Measurements from ENCODE around the gene SVIL. TPM values are rescaled to one million over a fixed set of nuclear protein-coding genes. Genes with fewer than 3 reads are reported as not detected.

SVIL gene
- total and polyA plus RNA-seq, 8 donors: 8.6 to 53.8 (median 20.4) TPM

DNA sequence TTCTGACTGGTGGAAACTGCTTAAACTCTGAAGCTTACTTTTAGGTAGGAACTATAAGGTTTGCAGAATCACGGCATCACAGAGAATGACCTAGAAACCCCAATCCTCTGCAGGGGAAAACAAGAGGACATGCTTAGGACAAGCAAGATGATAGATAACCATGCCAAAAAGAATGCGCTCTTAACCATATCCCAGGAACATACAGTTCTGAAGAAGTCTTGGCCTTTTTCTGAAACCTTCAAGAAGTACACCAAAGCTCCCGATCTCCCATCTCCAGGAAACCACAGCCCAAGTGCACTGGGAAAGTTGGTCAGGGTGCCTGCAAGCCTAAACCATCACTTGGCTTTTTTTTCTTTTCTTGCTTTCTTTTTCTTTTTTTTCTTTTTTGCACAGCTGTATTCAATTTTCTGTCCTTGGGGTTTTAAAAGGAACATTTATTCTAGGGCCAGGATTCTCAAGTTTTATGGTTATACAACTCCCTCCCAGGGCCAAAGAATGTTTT, 12.2 kb upstream of the SVIL start:
- ATAC-seq (no peak), DNase-seq (no peak), FAIRE-seq (no peak)
- Histone ChIP-seq H3K4me1 (peaks cover 5 to 14% (median 12%) of the 10 kb centered on the region in 3 donors), H3K4me3 (no peak overlapping the region), H3K9me3 (no peaks in the 10 kb centered on the region), H3K36me3 (no peaks in the 10 kb centered on the region), H3K27me3 (no peaks in the 10 kb centered on the region), H3K27ac (no peak overlapping the region)
- intact Hi-C loops (cut with DNase I): no loop called here
- 88 to 92% methylated on average over 3 of the region's 3 CpGs for WGBS, 2 donors
- TF ChIP-seq CTCF (IDR thresholded peaks at IDR 0.05): no peak

GRCh38 chr10:29646238-29646902, 11.6 kb upstream of the SVIL start:
- Histone ChIP-seq H3K27me3 (no peaks in the 10 kb centered on the region), H3K4me1 (peaks cover 5 to 14% (median 12%) of the 10 kb centered on the region in 3 donors), H3K36me3 (no peaks in the 10 kb centered on the region), H3K27ac (no peak overlapping the region), H3K4me3 (no peak overlapping the region), H3K9me3 (no peaks in the 10 kb centered on the region)
- no peak for ATAC-seq
- intact Hi-C loops (cut with DNase I): no loop called here
- WGBS, 2 donors: 86 to 89% methylated on average over 8 of the region's 8 CpGs
- DNase-seq: no peak
- no peak for FAIRE-seq
- TF ChIP-seq CTCF (IDR thresholded peaks at IDR 0.05): no peak

DNA sequence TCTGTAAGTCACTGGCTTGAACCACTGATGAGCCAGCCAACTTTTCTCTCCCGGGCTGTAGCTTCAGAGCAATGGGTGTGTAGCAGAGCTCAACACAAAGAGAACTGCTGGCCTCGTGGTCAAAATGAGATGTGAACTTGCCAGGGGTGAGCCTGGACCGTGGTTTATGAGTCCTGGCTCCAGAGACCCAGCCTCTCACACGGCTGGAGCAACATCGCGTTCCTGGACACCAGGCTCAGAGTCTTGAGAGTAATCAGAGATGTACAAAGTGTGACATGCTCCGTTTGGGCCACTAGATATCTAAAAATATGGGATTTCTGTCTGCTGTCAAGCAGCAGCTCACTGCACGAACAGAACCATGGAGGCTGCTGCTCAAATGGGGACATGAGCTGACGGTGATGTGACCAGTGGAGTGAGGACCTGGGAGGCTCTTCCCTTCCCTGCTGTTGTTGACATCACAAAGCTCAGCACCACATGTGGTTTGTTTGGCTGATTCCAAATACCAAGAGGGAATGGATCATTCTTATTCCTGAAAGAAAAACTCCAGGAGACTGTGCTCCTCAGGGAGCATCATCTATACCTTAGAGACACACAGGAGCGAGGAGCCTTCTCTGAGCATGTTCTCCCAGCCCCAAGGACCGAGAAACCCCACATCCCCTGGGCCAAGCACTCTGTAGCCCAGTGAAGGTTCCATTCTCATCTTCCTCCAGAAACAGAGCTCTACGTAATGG, 9.2 kb upstream of the SVIL start:
- ATAC-seq (peak in 3 of 4 donors; percentile 24 to 53 (median 26)), DNase-seq (no peak), FAIRE-seq (no peak)
- TF ChIP-seq CTCF (IDR thresholded peaks at IDR 0.05): no peak
- H3K27me3 ChIP-seq: no peaks in the 10 kb centered on the region
- intact Hi-C loops (cut with DNase I): no loop called here
- H3K4me3 ChIP-seq: no peak overlapping the region
- no peaks in the 10 kb centered on the region for H3K36me3 ChIP-seq
- H3K9me3 ChIP-seq: no peaks in the 10 kb centered on the region
- 80 to 81% methylated on average over 12 of the region's 12 CpGs for WGBS, 2 donors
- H3K4me1 ChIP-seq: peaks cover 5 to 9% (median 9%) of the 10 kb centered on the region in 3 donors
- H3K27ac ChIP-seq: peak overlapping the region in 1 of 4 donors; percentile 30

DNA sequence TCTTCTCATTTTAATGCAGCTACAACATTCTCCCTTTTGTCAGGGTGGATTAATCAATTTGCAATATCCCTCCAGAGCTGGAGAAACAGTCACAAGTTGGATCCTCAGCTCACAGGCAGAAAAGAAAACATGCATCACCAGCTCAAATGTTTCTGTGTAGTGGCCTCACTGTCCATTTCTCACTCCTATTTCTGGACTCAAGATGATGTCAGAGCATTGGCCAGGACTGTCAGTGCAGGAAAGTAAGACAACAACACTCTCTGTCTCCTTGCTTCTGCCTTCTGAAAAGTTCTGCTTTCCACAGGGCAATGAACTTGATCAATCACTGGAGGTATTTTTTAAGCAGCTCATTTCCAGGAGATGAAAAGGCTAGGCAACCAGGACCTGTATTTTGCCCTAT, 8.2 kb upstream of the SVIL start:
- ATAC-seq: peak in 3 of 4 donors; percentile 26 to 52 (median 48)
- no peak overlapping the region for H3K4me3 ChIP-seq
- no peak for TF ChIP-seq CTCF (IDR thresholded peaks at IDR 0.05)
- FAIRE-seq: no peak
- no peak for DNase-seq
- peaks cover 0 to 5% (median 0%) of the 10 kb centered on the region in 3 donors for H3K4me1 ChIP-seq
- no peaks in the 10 kb centered on the region for H3K36me3 ChIP-seq
- no peaks in the 10 kb centered on the region for H3K27me3 ChIP-seq
- peak overlapping the region in 2 of 4 donors; percentile 9 to 23 for H3K27ac ChIP-seq
- H3K9me3 ChIP-seq: no peaks in the 10 kb centered on the region
- intact Hi-C loops (cut with DNase I): no loop called here

DNA sequence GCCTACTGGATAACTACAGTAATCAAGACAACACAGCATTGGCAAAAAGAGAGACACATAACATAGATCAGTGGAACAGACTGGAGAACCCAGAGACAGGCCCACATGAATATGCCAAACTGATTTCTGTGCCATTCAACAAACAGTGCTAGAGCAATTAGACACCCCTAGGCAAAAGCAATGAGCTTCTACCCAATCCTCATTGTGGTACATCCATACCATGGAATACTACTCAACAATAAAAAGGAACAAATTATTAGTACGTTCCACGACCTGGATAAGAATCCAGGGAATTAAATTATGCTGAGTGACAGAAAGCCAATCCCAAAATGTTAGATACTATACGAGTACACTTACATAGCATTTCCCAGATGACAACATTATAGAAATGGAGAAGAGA, 2.8 kb upstream of the SVIL start:
- Histone ChIP-seq H3K36me3 (no peaks in the 10 kb centered on the region), H3K9me3 (no peaks in the 10 kb centered on the region), H3K4me1 (peaks cover 0 to 15% (median 13%) of the 10 kb centered on the region in 3 donors), H3K4me3 (no peak overlapping the region), H3K27me3 (no peaks in the 10 kb centered on the region), H3K27ac (no peak overlapping the region)
- intact Hi-C loops (cut with DNase I): no loop called here
- no peak for TF ChIP-seq CTCF (IDR thresholded peaks at IDR 0.05)
- DNase-seq: no peak
- no peak for ATAC-seq
- 97% methylated on average over 3 of the region's 3 CpGs for WGBS, 2 donors
- no peak for FAIRE-seq

Data from pancreas (tissue), 10 donors.